Progenitor cell of endocrine pancreas (in vitro differentiated cells): Measurements from ENCODE around the gene ALMS1. TPM values are rescaled to one million over a fixed set of nuclear protein-coding genes. Genes with fewer than 3 reads are reported as not detected.
"Not testable (repeated sequence)": the region's sequence is repeated elsewhere in the genome, so short reads cannot be mapped to it uniquely, and the experiment has no call there.

Experiments
- DNase-seq: peaks from one replicate; pipeline ENCODE4 v3.0.0; 2021; ENCODE audit warnings: low spot score; ENCODE audit not compliant: unreplicated experiment
- H3K27ac Mint-ChIP-seq: 2 replicates; pipeline ENCODE4 v1.8.0; 2021; ENCODE audit warnings: mild to moderate bottlenecking, moderate library complexity, mixed read lengths
- H3K27me3 Mint-ChIP-seq: 2 replicates; pipeline ENCODE4 v1.8.0; 2021; ENCODE audit warnings: mixed read lengths
- H3K36me3 Mint-ChIP-seq: 2 replicates; pipeline ENCODE4 v1.8.0; 2022; ENCODE audit warnings: mixed read lengths; ENCODE audit not compliant: insufficient read depth
- H3K4me1 Mint-ChIP-seq: 2 replicates; pipeline ENCODE4 v1.8.0; 2021; ENCODE audit warnings: low read depth, mixed read lengths
- H3K4me3 Mint-ChIP-seq: 2 replicates; pipeline ENCODE4 v1.8.0; 2021; ENCODE audit warnings: low read depth, mild to moderate bottlenecking, moderate library complexity, mixed read lengths
- H3K9me3 Mint-ChIP-seq: 2 replicates; pipeline ENCODE4 v1.8.0; 2021; ENCODE audit warnings: low read depth, mixed read lengths
- CTCF ChIP-seq: fragments of 200-600 bp; sonication (generic); IDR thresholded peaks from one replicate; pipeline ENCODE4 v1.5.0; 2021; ENCODE audit warnings: antibody characterized with exemption, mild to moderate bottlenecking; ENCODE audit not compliant: unreplicated experiment
- total RNA-seq: library from RNA; stranded (reverse); gene quantifications from 2 replicates; pipeline ENCODE4 v1.2.1, GENCODE V29; 2021

ALMS1 gene
- total RNA-seq, 1 donor from 2014 or later: 40.8 TPM

- Mint-ChIP-seq H3K27me3 (no peaks in the 10 kb centered on the region), H3K27ac (no peak overlapping the region), H3K36me3 (peaks cover 19% of the 10 kb centered on the region), H3K4me1 (no peaks in the 10 kb centered on the region), H3K9me3 (peaks cover 12% of the 10 kb centered on the region), H3K4me3 (no peak overlapping the region)
- no peak for TF ChIP-seq CTCF
- DNase-seq: no peak
These were observed 130.4 kb downstream of the ALMS1 start for GRCh38 chr2:73516033-73516432.

GRCh38 chr2:73528688-73529087 lies 143.1 kb downstream of the ALMS1 start:
- Mint-ChIP-seq H3K9me3 (peaks cover 51% of the 10 kb centered on the region), H3K4me1 (no peaks in the 10 kb centered on the region), H3K36me3 (peaks cover 73% of the 10 kb centered on the region), H3K27ac (no peak overlapping the region), H3K27me3 (no peaks in the 10 kb centered on the region), H3K4me3 (no peak overlapping the region)
- TF ChIP-seq CTCF: no peak
- no peak for DNase-seq

GRCh38 chr2:73530773-73531172 lies 145.1 kb downstream of the ALMS1 start:
- peaks cover 67% of the 10 kb centered on the region for H3K36me3 Mint-ChIP-seq
- not testable (repeated sequence) for H3K4me1 Mint-ChIP-seq, H3K4me3 Mint-ChIP-seq, DNase-seq, H3K27me3 Mint-ChIP-seq, H3K27ac Mint-ChIP-seq
- H3K9me3 Mint-ChIP-seq: peaks cover 43% of the 10 kb centered on the region

GRCh38 chr2:73532381-73532780 lies 146.7 kb downstream of the ALMS1 start:
- H3K27ac Mint-ChIP-seq: no peak overlapping the region
- TF ChIP-seq CTCF: no peak
- H3K36me3 Mint-ChIP-seq: peaks cover 69% of the 10 kb centered on the region
- H3K27me3 Mint-ChIP-seq: no peaks in the 10 kb centered on the region
- peaks cover 42% of the 10 kb centered on the region for H3K9me3 Mint-ChIP-seq
- no peak overlapping the region for H3K4me3 Mint-ChIP-seq
- no peaks in the 10 kb centered on the region for H3K4me1 Mint-ChIP-seq
- DNase-seq: no peak

- DNase-seq: no peak
- Mint-ChIP-seq H3K27ac (no peak overlapping the region), H3K4me3 (no peak overlapping the region), H3K9me3 (peaks cover 40% of the 10 kb centered on the region), H3K36me3 (peaks cover 69% of the 10 kb centered on the region), H3K27me3 (no peaks in the 10 kb centered on the region), H3K4me1 (no peaks in the 10 kb centered on the region)
- TF ChIP-seq CTCF: no peak
These were observed 150.7 kb downstream of the ALMS1 start for GRCh38 chr2:73536133-73536840.

- H3K27me3 Mint-ChIP-seq: not testable (repeated sequence)
- peak overlapping the region; percentile 93 for H3K27ac Mint-ChIP-seq
These were observed 175.2 kb downstream of the ALMS1 start for GRCh38 chr2:73560875-73561274.

More at GRCh38 chr2:73560875-73561274, 175.2 kb downstream of the ALMS1 start:
- H3K4me1 Mint-ChIP-seq, H3K9me3 Mint-ChIP-seq, DNase-seq, H3K4me3 Mint-ChIP-seq: not testable (repeated sequence)
- peaks cover 17% of the 10 kb centered on the region for H3K36me3 Mint-ChIP-seq
